NCI-H524 (cell line): Measurements from ENCODE around the gene GNAL.
A peak's percentile ranks its signal among the peaks of the same experiment; 100 is the strongest.

Source experiments
- DNase-seq, 2 experiments: peaks; one replicate each; lab custom pipeline; 2025; lab: John Stamatoyannopoulos, UW

Gene GNAL

DNA sequence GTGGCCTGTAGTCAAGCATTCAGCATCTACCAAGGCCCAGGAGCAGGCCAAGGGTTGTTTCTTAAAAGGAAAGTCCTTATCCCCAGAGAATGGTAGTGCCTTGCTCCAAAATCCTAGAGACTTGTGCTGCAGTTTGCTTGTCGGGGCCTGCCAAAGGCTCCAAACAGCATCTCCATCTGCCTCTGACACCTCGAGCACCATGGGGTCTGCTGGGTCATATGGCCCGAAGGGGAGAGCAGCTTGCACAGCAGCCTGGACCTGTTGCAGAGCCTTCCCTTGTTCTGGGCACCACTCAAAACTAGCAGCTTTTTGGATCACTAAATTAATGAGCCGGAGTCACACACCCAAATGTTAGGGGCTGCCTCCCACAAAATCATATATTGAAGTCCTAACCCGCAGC is 35.7 kb downstream of the GNAL start:
- DNase-seq = peak; percentile 56 to 76

DNA sequence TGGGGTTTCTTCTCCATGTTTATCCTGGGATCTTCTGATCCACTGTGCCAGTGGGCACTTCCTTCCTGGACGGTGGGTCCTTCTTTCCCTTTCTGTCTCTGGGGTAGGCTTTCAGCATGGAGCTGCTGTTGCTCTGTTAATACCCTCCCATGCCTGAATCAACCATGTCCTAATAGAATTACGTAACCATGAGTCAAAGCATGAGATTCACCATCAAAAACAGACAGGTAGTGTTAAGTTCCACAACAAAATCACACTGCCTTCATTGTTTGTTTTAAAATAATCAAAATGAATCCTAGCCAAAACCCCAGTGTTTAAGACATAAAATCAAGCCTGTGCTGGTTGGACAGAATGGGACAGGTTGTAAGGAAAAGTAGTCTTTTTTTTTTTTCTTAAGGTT is 37.5 kb downstream of the GNAL start:
- no peak for DNase-seq

DNA sequence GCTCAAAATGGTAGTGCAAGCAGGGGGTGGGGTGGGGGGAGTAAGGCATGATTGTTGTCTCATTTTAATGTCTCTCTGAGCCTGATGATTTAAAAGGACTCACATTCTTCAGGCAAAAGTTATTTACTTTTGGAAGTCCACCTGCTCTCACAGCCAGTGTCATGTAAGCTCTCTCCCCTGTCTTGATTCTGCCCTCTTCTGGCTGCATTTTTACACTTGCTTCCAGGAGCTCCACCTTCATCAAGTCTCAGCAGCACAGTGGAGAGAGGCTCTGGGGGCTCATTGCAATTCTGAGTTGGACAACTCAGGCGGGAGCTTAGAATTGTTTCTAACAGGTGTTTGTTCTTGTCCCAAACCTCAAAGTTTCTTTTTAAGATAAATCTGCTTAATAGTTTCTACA is 39.2 kb downstream of the GNAL start:
- peak in 1 of 2 experiments; percentile 29 for DNase-seq

DNA sequence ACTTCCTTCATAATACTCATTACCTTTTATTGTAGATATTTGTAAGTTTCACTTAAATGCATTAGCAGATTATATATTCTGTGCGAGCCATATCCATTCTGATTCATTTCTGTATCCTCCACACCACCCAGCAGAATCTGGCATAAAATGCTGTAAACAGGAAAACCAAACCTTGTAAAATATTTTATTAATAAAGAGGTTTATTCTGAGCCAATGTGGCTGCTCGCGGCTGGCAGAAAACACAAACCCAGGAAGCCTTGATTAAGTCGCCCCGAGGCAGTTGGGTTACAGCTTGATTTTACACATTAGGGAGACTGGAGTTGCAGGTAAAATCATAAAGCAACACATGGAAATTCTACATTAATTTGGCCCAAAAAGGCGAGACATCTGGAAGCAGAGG is 40.5 kb downstream of the GNAL start:
- DNase-seq = no peak

DNA sequence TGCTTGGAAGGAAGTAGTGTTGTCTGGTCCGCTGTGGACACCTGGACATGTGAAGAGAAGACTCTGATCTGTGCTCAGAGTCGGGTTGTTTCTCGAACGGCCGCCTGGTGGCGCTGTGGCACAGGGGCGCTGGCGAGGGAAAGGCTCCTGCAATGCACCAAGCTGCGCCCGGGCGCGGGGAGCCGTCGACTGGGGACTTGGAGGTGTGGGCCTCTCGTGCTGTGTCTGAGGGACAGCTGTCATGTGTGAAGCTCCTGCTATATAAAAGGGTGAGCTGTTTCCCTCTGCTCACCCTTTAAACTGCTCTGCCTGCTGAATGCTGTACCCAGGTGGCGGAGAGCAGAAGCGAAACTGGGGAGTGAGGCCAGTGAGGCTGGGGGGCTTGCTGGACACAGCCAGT is 44.0 kb downstream of the GNAL start:
- DNase-seq = peak; percentile 12 to 62

DNA sequence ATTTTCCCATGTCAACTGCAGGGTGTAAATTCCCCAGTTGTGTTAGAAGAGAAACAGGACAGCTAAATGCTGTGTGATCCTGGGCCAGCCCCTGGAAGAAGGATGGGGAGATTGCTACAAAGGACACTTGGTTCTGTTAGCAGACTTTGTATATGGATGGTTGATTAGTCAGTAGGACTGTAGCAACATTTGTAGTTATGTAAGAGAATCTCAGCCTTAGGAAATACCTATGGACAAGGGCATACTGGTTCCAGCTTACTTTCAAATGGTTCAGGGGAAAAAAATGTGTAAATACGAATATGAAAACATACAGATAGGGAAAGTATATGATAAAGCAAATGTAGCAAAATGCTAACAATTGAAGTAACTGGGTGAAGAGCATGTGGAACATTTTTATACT is 47.6 kb downstream of the GNAL start:
- DNase-seq = no peak

DNA sequence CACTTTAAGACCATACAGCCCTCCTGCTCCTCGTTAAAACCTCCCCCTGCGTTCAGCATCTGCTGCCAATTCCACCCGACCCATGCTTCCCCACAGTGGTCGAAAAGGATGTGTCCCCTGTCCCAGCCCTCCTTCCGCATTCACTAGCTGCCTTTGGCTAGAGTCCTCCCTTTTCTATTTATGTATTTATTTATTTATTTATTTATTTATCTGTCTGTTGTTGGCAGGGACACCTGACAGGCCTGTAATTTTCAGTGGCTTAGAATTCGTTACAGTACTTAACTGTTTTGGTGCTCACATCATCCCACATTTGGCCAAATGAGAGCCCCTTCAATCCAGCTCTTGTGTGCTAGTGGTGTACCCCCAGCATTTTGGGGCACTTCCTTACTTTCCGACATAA is 50.8 kb downstream of the GNAL start:
- DNase-seq = no peak

DNA sequence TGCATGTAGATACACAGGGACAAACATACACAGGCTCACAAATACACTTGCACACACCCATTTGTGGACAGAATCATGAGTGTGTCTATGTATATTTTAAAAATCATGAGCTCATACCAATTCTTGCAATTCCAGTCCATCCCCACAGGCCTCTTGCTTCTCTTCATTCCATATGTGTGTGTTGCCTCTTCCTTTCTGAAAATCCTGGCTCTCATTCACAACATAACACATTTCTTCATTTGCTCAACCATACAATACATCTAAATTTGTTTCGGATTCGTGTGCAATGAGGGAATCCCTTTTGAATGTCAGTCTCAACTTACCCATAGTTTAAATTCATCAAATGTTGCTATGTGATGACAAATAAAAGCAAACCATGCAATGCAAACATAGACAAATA is 51.4 kb downstream of the GNAL start:
- no peak for DNase-seq

DNA sequence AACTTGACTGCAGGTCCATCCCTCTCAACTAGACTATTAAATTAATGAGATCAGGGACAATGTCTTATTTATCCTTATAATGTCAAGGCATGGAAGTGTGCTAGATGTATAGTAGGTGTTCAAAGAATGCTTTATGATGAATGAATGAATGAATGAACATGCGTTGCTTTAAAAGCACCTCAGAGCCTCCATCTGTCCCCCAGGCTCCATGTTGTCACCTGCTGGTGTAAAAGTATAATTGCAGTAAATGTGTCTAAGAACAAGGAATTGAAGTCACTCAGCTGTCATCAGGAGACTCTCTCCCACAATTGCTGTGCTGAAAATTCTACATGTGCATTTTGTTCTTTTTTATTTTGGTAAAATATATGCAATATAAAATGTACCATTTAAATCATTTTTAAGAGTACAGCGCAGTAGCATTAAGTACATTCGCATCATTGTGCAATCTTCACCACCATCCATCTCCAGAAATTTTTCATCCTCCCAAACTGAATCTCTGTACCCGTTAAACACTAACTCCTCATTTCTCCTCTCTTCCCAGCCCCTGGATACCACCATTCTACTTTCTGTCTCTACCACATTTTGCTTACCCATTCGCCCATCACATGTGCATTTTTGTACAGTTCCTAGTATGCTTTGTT is 52.6 kb downstream of the GNAL start:
- DNase-seq = peak in 1 of 2 experiments; percentile 31

DNA sequence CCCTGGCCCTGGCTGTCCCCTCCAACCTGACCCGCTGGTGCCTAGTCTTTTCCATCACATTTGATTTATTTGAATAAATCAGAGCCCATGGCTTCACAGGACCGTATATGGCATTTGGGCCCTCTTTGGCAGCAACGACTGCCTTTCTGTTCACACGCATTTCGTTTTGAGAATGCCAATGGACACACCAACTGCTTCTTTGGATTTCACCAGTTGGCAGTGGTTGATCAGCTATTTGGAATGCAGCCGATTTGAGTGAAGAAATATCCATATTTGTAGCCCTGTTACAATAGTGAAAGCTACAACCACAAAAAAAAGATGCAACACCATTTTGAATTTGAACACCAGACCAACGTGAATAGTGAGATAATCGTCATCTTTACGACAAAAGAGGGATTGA is 56.5 kb downstream of the GNAL start:
- no peak for DNase-seq

DNA sequence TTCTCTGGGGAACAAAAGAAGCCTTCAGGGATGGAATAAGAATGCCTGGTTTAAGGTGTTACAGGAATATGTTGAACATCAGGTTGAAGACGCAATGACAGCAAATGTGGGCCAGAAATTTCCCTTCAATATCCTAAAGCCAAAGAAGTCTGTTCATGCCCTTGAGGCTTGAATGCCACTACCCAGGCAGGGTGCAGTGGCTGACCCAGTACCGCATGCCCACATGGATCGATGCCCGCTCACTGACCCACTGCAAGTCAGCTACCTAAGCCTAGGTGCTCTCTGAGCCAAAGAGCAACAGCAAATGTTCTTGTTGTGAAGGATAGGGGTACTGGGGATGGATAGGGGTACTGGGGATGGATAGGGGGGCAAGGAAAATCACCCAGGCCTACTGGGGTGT is 58.2 kb downstream of the GNAL start:
- DNase-seq = no peak

DNA sequence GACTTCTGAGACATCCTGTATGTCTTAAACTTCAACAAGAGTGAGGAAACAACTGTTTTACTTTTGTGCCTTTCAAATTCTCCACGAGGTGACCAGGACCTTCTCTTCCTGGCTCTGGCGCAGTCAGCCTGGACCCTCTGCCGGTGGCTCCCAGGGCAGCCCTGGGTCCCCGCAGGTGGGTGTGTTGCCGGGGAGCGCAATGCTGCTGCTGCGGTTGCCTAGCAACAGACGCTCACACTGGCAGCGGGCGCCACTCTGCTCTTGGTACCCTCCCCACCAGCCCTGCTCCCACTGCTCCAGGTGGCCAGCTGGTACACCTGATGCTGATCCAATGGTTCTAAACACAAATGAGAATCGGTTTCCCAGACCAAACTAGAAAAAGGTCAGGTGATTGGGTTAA is 58.7 kb downstream of the GNAL start:
- peak; percentile 9 to 53 for DNase-seq

DNA sequence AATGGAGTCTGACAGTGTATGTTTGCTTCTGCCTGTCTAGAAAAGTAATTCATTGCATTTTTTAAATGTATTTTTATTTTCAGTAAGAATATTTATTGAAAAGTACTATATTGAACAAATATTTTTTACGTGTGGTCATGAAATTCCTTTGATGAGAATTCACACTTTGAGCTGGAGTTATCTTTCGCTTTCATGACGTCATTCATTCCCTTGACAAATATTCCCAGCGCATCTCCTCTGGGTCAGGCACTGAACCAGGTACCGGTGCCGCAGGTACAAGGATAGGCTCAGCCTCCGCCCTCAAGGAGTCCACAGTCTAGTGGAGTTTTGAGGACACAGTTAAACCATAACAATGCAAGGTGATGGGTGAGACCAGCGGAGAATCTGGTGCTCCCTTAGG is 60.2 kb downstream of the GNAL start:
- no peak for DNase-seq

DNA sequence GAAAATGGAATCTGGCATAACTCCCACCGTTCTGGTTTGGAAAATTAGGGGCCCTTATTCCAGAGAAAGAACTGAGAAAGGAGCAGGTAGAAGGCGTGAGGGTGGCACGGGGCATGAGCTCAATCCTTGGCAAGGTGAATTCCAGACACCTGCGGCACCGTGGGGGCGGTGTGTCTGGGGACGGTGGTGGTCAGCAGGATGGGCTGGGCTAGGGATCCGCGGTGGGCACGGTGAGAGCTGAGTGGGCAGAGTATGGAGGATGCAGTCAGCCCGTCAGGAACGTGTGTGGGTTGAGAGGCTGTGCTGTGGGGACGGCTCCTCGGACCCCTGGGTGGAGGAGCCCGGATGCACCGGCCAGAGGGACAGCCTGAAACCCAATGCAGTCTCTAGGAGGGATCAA is 61.1 kb downstream of the GNAL start:
- DNase-seq = no peak

DNA sequence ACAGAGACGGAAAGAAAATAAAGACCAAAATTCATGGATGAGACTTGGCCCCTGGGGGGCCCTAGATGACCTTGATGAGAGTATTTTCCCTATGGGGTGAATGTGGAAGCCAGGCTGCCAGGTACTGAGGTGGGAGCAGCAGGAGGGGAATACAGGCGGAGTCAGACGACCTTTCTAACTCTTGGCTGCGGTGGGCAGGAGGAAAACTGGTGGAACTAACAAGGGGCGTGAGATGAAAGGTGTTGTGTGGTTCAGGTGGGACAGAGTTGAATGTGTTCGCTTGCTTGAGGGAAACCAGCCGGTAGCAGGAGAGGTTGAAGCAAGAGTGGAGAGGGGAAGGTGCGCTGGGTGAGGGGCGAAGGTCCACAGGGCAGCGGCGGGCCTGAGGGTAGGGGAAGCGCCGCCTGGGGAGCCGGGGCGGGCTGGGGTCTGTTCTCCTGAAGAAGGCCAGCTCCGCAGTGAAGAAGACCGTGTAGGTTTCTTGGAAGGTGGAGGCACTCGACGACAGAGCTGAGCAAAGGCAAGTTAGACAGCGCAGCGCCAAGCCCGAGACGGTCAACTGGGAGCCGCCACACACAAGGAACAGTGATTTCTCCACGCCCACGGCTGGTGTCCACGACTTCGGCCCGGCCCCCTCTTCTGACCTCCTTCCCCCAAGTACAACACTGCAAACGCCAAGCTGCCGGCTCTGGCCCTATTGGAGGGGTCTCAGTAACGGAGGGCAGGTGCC is 61.7 kb downstream of the GNAL start:
- DNase-seq = no peak

DNA sequence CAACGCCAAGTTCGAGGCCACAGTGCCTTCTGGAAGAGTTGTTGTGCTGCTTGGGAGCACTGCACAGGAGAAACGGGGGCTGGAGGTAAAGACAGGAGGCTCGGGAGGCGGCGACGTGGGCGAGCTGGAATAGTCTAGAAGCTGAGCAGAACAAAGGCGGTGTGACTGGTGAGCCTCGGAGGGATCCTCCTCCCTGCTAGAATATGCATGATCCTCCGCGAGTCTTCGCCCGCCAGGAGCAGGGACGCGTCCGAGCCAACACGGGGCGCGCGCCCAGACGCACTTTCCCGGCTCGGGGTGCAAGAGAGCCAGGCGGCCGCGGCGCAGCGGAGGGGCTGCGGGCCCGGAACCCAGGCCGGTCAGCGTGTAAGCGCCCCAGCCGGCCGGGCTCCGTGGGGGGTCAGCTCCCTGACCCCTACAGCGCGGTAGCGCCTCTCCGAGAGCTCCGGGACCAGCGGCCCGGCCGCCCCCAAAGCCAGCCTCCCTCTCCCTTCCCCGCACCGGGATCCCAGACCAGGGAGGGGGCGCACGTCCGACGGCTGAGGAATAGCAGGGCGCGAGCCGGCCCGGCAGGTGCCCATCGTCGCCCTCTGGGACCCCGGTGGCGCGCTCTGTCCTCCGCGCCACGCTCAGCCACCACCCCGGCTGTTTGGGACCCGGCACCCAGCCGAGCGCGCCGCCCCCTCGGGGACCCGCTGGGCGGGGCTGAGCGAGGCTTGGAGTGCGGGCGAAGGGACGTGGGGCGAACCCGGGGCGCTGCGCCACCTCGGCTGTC is 62.5 kb downstream of the GNAL start:
- DNase-seq = no peak

DNA sequence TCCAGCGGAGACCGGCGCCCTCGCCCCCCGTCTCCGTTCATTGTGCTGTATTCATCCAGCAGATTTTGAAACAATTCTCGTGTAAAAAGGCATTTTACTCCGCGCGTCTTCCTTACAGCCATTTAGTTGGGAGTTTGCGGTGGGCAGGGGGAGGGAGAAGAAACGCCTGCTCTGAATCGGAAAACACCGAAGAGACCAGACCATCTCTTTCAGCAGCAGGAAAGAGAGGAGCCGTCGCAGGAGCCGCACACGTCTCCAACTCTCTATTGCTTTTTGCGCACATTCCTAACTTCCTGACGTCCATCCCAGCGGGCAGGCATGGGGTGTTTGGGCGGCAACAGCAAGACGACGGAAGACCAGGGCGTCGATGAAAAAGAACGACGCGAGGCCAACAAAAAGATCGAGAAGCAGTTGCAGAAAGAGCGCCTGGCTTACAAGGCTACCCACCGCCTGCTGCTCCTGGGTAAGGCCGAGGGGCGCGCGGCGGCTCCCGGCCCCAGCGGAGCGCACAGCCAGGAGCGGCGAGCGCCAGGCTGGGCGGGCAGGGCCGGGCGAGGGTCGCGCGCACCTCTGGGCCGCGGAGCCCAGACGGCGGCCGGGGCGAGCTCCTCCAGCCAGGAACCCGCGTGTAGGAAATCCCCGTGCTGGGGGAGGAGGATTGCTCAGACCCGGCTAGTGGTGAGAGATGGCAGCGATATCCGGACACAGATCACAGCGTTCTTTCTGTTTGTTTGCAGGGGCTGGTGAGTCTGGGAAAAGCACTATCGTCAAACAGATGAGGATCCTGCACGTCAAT is 63.2 kb downstream of the GNAL start:
- no peak for DNase-seq

DNA sequence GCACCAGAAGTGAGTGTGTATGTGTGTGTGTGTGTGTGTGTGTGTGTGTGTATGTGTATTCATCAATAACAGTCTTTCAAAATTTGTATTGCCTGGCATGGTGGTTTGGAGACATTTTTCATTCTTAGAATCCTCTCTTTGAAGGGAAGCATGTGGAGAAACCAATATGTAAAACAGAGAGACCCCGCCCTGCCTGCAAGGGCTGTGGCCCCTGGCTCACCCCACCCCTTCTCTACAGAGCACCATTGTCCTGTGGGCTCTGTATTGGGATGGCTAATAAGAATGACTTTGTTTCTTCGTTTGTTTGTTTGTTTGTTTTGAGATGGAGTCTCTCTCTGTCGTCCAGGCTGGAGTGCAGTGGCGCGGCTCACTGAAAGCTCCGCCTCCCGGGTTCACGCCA is 65.9 kb downstream of the GNAL start:
- DNase-seq = no peak

DNA sequence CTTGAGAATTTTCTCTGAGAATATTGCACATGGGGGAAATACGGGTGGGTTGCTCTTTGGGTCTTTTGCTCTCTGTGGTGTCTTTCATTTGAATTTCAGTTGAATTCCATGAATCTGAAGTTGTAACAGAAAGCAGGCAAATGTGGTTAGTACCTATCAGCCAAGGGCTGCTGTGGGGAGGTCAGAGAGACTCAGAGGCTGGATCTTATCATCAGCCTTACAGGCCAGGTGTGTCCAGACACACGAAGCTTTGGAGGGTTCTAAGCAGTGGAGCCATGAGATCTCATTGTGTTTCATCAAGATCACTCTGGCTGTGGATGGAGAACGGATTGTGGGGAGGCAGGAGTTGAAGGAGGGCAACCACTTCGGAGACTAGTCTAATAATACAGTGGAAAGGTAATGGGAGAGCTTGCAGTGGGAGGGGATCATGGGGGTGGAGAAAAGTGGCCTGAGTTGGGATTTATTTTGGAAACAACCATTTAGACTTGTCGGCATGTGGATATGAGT is 68.1 kb downstream of the GNAL start:
- DNase-seq = no peak

DNA sequence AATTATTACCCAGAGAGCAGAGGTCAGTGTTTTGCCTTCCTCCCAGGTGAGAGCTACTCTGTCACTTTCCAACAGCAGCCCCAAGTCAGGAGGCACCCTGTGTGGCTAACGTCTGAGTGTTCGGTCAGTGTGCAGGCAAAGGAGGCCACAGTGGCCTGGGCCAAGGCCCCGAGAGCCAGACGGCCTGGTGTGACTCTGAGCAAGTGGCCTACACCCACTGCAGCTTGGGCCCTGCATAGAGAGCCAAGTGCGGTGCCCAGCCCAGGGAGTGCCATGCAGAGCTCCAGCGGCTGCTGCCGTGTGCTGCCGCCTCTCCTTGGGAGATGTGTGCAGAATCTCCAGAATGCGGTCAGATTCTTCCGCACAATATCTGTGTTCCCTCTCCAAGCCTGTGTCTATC is 70.4 kb downstream of the GNAL start:
- DNase-seq = no peak

DNA sequence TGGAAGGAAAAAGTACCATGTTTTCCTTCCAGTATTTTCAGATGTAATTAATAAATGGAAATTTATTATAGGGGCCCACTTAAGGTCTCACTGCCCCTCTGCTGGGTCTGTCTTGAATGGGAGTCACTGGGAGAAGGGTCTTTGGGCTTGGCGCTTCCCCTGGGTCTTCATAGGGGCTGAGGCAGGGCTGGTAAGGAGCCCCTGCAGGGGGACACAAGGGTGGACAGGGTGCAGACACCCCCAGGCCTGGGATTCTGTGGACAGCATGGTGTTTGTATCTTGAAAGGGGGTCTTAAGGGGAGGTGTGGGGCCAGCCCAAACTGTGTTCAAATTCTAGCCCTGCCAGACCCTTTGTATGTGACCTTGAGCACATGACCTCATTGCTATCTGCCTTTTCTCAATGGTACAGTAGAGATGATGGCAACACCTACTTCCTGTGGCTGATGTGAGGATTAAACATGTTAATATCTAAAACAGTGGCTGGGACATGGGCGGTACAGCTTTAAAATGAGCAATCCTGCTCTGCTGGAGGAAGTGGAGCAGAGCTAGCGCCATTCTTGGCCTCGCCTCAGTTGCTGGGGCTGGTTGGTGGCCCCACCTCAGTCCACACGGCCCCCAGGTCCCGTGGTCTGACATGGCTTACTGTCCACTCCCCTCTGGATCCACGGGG is 71.6 kb downstream of the GNAL start:
- DNase-seq = no peak

DNA sequence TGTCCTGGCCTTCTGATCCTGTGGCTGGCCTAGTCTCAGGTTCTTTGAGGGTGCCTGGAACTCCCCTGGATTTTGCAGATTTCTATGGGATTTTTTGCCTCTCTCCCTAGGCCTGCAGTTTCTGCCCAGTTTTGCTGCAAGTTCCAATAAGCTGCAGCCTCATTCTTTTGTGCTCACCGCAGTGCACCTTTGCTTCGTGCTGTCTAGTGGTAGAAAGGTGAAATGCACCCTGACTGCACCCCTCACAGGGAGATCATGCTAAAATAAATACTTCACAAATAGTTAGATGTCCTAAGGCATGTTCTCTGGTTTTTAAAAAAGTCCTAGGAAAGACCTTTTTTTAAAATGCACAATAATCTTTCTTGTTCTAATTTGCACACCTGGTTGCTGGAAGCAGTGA is 72.5 kb downstream of the GNAL start:
- DNase-seq = no peak
